Measurements from ENCODE around the gene SMO. TPM values are rescaled to one million over a fixed set of nuclear protein-coding genes. Genes with fewer than 3 reads are reported as not detected.

The SMO gene
- total RNA-seq, 2 donors from 2014 or later: 8.7 to 16.4 TPM

GRCh38 chr7:129197771-129198170 is 9.3 kb downstream of the SMO start:
- Histone ChIP-seq H3K9me3 (no peaks in the 10 kb centered on the region), H3K4me3 (no peak overlapping the region), H3K36me3 (no peaks in the 10 kb centered on the region), H3K27me3 (replicated peaks; ENCODE audit: insufficient read depth) (no peaks in the 10 kb centered on the region), H3K27ac (no peak overlapping the region), H3K4me1 (ENCODE audit: control insufficient read depth in 1 of 2, low read depth in 2 of 2) (no peaks in the 10 kb centered on the region)
- ATAC-seq (ENCODE audit: insufficient number of reproducible peaks, low FRiP score, low read depth) (no peak), DNase-seq (ENCODE audit: low spot score) (no peak)
- TF ChIP-seq CTCF (IDR thresholded peaks at IDR 0.05): no peak

GRCh38 chr7:129199406-129199805 is 11.0 kb downstream of the SMO start:
- no peak for ATAC-seq (ENCODE audit: insufficient number of reproducible peaks, low FRiP score, low read depth)
- no peaks in the 10 kb centered on the region for H3K4me1 ChIP-seq (ENCODE audit: control insufficient read depth in 1 of 2, low read depth in 2 of 2)
- H3K27ac ChIP-seq: no peak overlapping the region
- DNase-seq (ENCODE audit: low spot score): no peak
- no peaks in the 10 kb centered on the region for H3K27me3 ChIP-seq (replicated peaks; ENCODE audit: insufficient read depth)
- no peaks in the 10 kb centered on the region for H3K36me3 ChIP-seq
- no peak overlapping the region for H3K4me3 ChIP-seq
- TF ChIP-seq CTCF (IDR thresholded peaks at IDR 0.05): no peak
- no peaks in the 10 kb centered on the region for H3K9me3 ChIP-seq

- no peak for TF ChIP-seq CTCF (IDR thresholded peaks at IDR 0.05)
- ATAC-seq (ENCODE audit: insufficient number of reproducible peaks, low FRiP score, low read depth) (no peak), DNase-seq (ENCODE audit: low spot score) (no peak)
- Histone ChIP-seq H3K4me3 (no peak overlapping the region), H3K27ac (no peak overlapping the region), H3K27me3 (replicated peaks; ENCODE audit: insufficient read depth) (no peaks in the 10 kb centered on the region), H3K4me1 (ENCODE audit: control insufficient read depth in 1 of 2, low read depth in 2 of 2) (no peaks in the 10 kb centered on the region), H3K36me3 (no peaks in the 10 kb centered on the region), H3K9me3 (no peaks in the 10 kb centered on the region)
These were observed 13.8 kb downstream of the SMO start for GRCh38 chr7:129202058-129202777.

GRCh38 chr7:129203050-129203741 is 14.8 kb downstream of the SMO start:
- ATAC-seq (ENCODE audit: insufficient number of reproducible peaks, low FRiP score, low read depth) (no peak), DNase-seq (ENCODE audit: low spot score) (no peak)
- Histone ChIP-seq H3K9me3 (no peaks in the 10 kb centered on the region), H3K27ac (no peak overlapping the region), H3K27me3 (replicated peaks; ENCODE audit: insufficient read depth) (no peaks in the 10 kb centered on the region), H3K4me3 (no peak overlapping the region), H3K36me3 (no peaks in the 10 kb centered on the region), H3K4me1 (ENCODE audit: control insufficient read depth in 1 of 2, low read depth in 2 of 2) (no peaks in the 10 kb centered on the region)
- TF ChIP-seq CTCF (IDR thresholded peaks at IDR 0.05): no peak

GRCh38 chr7:129205126-129205818 is 16.8 kb downstream of the SMO start:
- no peaks in the 10 kb centered on the region for H3K9me3 ChIP-seq
- ATAC-seq (ENCODE audit: insufficient number of reproducible peaks, low FRiP score, low read depth): no peak

More at GRCh38 chr7:129205126-129205818, 16.8 kb downstream of the SMO start:
- Histone ChIP-seq H3K36me3 (no peaks in the 10 kb centered on the region), H3K4me3 (no peak overlapping the region), H3K4me1 (ENCODE audit: control insufficient read depth in 1 of 2, low read depth in 2 of 2) (no peaks in the 10 kb centered on the region), H3K27ac (no peak overlapping the region), H3K27me3 (replicated peaks; ENCODE audit: insufficient read depth) (no peaks in the 10 kb centered on the region)
- DNase-seq (ENCODE audit: low spot score): no peak
- no peak for TF ChIP-seq CTCF (IDR thresholded peaks at IDR 0.05)

Measured in thoracic aorta (tissue), 2 donors.